Ureter (tissue), 1 donor: ENCODE data around the gene SIGLEC6. TPM values are rescaled to one million over a fixed set of nuclear protein-coding genes. Genes with fewer than 3 reads are reported as not detected.

Experiments used
- DNase-seq: peaks from one replicate; pipeline ENCODE4 v3.0.0-alpha.2; 2020; ENCODE audit warnings: low spot score
- total RNA-seq: library from RNA; stranded (reverse); gene quantifications from one replicate; pipeline ENCODE4 v1.2.4, GENCODE V29; 2023
- donor health status: DM: yes; HTN: yes; CAD: no.

Gene SIGLEC6
- total RNA-seq, 1 donor from 2014 or later, result 2.2 TPM

- DNase-seq, result no peak
These were observed 17.4 kb upstream of the SIGLEC6 start for GRCh38 chr19:51548891-51549305.

DNA sequence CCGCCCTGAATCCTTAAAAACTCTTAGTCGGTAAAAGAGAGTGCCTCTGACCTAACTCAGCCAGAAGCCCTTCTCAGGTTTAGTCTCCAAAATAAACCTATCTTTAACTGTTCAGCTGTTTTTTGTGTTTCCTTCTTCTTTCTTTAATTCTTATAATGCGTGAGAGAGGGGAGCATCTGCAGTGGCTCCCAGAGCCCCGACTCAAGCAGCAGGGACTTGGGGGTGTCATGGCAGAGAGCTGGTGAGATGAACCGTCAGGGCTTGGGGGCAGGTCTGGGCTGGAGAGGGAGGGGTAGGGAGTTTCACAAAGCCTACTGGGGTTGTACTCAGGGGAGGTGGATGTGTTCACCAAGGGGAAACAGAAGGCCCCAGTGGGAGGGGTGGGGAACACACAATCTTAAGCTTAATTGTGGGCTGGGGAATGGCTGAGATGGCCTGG, 16.8 kb upstream of the SIGLEC6 start:
- DNase-seq, result no peak

DNA sequence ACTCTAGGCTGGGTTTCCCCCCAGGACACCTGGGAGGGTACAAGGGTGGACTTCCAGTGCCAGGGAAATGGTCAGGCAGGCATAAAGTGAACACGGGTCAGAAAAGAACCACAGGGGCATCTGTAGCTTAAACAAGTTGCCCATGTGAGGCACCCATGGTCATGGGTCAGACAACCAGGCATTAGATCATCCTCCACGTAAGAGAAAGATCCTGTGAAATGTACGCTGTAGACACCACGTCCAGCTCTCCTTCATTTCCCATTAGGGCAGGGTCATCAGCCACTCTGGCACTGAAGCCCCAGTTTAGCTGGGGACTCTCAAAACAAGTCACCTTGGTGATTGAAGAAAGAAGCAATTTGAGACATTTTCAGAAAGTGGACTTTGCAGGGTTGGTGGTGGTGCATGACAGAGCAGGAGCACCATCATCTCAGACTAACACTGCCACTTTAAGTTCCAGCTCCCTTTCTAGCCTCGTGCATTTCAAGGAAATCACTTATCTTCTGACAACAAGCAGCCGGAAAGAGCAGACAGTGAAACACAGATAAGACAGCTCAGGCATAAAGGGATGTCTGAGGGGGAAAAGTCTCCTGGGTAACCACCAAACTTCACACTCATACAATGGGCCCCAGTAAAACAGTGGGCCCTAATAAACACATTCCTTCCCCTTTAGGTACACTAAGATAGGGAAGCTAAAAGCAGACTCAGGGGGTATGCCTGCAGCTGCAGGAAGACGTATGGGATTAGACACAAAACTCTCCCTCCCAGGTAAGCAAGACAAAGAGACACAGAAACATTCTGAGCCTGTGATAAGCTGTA, 16.1 kb upstream of the SIGLEC6 start:
- DNase-seq, result no peak

DNA sequence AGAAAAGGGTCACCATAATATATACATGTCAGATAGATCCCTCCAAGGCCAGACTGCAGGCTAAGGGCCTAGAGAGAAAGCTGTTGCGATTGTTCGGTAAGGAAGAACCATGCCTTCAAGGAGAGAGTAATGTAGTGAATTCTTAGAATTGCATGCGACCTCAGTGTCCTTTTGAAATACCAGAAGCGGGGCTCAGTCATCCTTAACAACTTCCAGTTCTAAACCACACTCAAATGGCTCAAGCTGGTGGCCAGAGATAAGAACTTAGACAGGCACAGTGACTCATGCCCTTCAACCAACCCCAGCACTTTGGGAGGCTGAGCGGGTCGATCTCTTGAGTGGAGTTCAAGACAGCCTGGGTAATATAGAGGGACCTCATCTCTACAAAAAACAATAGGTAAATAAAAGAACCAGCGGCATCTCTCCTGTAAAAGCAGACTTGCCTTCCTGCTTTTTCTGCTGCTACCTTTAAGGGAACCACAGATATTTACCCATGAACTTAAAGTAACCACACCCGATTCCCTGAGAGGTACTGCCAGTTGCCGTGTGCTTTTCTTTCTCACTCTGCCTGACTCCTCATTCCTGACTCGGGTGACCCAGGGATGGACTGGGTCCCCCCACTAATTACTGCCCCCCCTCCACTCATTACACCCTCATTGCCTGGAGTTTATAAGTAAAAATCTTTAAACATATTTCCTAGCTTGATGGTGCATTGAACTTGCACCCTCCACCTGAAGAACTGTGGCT, 15.4 kb upstream of the SIGLEC6 start:
- no peak for DNase-seq

DNA sequence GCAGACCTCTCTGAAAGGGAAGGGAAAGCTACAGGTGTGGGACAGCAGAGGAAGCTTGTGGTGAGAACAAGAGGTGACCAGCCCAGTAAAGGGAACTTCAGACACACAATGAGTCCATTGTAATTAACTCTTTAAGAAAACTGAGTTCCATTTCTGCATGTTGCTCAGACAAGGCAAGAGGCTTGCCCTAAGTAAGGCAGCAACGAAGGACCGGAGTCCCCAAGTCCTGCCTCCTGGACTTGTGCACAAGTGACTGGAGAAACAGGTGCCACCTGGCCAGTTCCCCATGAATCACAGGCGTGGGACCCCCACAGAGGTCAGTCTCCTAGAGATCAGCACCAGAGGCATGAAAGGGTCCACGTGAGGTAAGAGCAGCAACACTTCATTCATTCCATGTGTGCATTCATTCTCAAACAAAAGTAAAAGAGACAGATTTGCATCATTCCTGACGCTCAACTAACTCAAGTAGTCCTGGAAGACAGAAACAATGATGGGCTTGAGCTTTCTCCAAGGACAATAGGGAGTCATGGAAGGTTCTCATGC, 14.7 kb upstream of the SIGLEC6 start:
- DNase-seq, result no peak

GRCh38 chr19:51544038-51544437, 12.6 kb upstream of the SIGLEC6 start:
- no peak for DNase-seq

DNA sequence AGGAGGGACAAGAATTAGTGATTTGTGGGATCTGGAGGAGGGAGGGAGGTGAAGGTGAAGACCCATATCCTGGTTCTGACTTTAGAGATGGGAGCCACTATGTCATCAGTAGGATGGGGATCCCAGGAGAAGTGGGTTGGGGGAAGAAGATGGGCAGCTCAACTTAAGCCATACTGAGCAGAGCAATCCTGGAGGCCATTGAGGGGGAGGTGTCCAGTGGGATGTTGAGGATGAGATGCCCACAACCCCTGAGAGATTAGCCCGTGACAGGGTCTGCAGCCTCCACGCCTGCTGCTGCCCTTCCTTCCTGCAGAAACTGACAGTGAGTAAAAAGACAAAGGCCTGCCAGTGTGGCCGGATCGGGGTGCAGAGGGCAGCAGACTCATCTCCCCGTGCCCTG, 11.2 kb upstream of the SIGLEC6 start:
- DNase-seq, result no peak

DNA sequence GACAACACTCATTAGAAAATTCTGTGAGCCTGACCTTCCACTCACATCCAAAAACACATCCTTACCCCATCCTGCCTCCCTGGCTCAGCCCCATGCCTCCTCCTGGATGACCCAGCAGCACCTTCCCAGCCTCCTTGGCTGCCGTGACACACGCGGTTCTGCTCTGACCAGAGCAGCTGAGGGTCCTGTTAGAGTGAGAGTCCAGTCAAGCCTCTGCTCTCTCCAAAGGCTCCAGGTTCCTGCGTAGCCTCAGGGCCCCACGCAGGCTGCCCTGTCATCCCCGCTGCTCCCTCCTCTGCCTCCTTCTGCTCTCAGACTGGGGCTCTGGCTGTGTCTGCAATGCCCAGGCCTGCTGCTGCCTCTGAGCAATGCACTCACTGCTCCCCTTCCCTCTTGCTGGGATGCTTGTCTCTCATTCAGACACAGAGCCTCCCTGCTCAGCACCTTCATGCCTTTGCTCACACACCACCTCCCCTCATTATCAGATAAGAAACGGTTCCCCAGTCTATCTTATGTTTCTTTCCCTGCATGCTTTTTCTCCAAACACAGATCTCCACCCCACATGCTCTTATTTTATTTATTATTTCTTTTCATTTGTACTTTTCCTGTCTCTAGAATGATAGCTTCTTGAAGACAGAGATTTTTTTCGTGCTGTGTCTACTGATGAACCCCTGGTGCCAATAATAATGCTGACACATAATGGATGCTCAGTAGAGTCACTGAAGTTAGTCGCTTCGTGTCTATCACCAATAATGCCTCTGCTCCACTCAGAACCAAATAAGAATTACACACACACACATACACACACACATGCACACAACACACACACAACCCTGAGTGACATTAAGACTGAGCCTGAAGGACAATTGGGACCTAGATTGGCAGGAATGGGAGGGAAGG, 10.2 kb upstream of the SIGLEC6 start:
- DNase-seq, result no peak

GRCh38 chr19:51539821-51540366, 8.4 kb upstream of the SIGLEC6 start:
- DNase-seq, result no peak

DNA sequence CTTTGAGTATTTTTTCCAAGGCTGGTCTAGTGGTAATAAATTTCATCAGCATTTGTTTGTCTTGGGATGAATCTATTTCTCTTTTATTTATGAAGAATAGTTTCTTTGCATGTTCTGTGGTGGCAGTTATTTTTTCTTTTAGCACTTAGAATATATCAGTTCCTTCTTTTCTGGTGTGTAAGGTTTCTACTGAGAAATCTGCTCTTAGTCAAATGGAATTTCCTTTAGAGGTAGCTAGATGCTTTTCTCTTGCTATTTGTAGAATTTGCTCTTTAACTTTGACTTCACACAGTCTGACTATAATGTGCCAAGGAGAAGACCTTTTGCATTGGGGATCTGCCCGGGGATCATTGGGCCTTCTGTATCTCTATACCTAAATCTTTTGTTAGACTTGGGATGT, 4.1 kb upstream of the SIGLEC6 start:
- DNase-seq, result no peak

- no peak for DNase-seq
These were observed 854 bp downstream of the SIGLEC6 start for GRCh38 chr19:51530616-51531015.

DNA sequence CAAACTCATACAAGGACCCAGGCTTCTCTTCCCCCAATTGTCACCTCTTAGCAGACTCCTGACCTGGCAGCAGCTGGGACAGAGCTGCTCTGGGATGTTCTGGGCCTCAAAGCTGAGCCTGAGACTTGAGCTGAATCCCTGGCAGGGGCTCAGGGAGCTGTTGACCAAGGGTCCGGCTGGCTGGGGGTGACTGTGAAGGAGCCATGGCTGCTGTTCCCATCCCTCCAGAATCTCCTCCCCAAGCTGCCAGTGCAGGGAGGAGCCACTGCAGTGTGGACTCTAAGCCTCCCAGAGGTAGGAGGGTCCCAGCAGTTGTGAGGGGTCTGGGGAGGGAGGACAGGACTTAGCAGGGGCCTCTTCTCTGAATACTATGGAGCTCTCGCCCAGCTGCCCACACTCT, 2.2 kb downstream of the SIGLEC6 start:
- no peak for DNase-seq

DNA sequence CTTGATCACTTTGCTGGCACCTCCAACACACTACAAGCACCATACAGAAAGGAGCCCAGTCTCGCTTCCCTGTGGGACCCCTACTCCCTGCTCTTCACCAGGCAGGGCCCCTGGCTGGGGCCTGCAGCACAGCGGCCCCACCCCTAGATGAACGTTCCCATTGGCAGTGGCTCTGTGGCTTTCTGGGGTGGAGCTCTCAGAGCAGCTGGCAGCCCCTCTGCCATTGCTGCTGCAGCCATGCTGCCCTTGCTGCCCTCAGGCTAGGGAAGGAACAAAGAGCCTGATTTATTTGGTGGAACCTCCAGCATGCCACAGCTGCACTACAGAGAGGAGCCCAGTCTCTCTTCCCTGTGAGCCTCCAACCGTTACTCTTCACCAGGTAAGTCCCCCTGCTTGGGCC, 5.8 kb downstream of the SIGLEC6 start:
- no peak for DNase-seq

DNA sequence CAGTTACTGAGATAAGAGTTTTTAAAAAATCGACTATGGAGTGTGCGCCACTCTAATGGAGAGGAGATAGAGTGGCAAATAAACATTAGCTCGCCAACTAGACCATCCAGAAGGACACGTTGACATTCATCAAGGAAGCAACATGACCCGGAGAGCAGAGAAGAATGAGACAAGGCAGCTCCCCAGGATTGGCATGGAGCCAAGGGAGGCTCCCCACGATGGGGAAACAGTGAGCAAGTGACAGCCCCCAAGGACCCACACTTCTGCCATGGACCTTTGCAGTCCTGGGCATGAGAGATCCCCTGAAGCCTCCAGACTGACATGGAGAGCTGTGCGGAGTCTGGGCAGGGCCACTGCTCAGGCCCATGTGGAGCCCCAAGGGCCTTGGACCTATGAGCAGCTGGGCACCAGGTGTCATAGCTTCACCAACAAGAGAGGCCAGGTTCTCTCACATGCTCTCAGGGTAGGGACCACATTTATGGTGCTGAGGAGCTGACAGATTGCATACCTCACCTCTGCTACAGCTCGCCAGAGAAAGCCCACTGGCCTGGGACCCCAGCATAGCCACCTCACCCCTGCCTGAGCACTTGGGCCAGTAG, 6.7 kb downstream of the SIGLEC6 start:
- DNase-seq, result no peak

- no peak for DNase-seq
These were observed 9.7 kb downstream of the SIGLEC6 start for GRCh38 chr19:51521781-51522180.

GRCh38 chr19:51521357-51521756, 10.1 kb downstream of the SIGLEC6 start:
- DNase-seq, result no peak

GRCh38 chr19:51520728-51521127, 10.7 kb downstream of the SIGLEC6 start:
- no peak for DNase-seq

- DNase-seq, result no peak
These were observed 16.5 kb downstream of the SIGLEC6 start for GRCh38 chr19:51514866-51515481.

GRCh38 chr19:51513968-51514367, 17.5 kb downstream of the SIGLEC6 start:
- no peak for DNase-seq

GRCh38 chr19:51511353-51511752, 20.1 kb downstream of the SIGLEC6 start:
- DNase-seq, result no peak
